Thoracic aorta (tissue), 2 donors: ENCODE data around the gene C11orf21. TPM values are rescaled to one million over a fixed set of nuclear protein-coding genes. Genes with fewer than 3 reads are reported as not detected.

Experiments
- ATAC-seq: fragments of 150-250 bp; one replicate; pipeline ENCODE4 v1.8.0; 2017; ENCODE audit warnings: low read depth; ENCODE audit not compliant: insufficient number of reproducible peaks, low FRiP score
- DNase-seq: peaks from one replicate; pipeline ENCODE4 v3.0.0-alpha.2; 2020; ENCODE audit warnings: low spot score
- H3K27ac ChIP-seq, 2 donors: fragments of 200-600 bp; sonication (generic); 1 replicate in 1 of 2; 2 replicates in 1 of 2; pipeline ENCODE4 v1.5.1; 2016; ENCODE audit warnings: mild to moderate bottlenecking in 2 of 2, moderate library complexity in 2 of 2
- H3K27me3 ChIP-seq: fragments of 200-600 bp; sonication (generic); replicated peaks from 2 replicates; pipeline ENCODE4 v1.6.0; 2016; ENCODE audit warnings: mild to moderate bottlenecking; ENCODE audit not compliant: insufficient read depth
- H3K36me3 ChIP-seq: fragments of 200-600 bp; sonication (generic); one replicate; pipeline ENCODE4 v1.5.1; 2016
- H3K4me1 ChIP-seq, 2 donors: fragments of 200-600 bp; sonication (generic); 1 replicate in 1 of 2; 2 replicates in 1 of 2; pipeline versions ENCODE4 v1.5.1 to v1.6.0; 2016; ENCODE audit warnings: low read depth in 2 of 2, mild to moderate bottlenecking in 1 of 2; ENCODE audit not compliant: control insufficient read depth in 1 of 2
- H3K4me3 ChIP-seq: fragments of 200-600 bp; sonication (generic); 2 replicates; pipeline ENCODE4 v1.5.1; 2016; ENCODE audit warnings: mild to moderate bottlenecking
- H3K9me3 ChIP-seq: fragments of 200-600 bp; sonication (generic); 2 replicates; pipeline ENCODE4 v1.5.1; 2016
- CTCF ChIP-seq: fragments of 200-600 bp; sonication (generic); IDR thresholded peaks from one replicate; pipeline ENCODE4 v1.5.1; 2019; ENCODE audit warnings: antibody characterized with exemption
- total RNA-seq, 2 donors: library from RNA; depleted of rRNA; stranded (reverse); fragments of >200 nt; gene quantifications; one replicate each; pipeline versions ENCODE4 v1.1.0 to v1.2.3, GENCODE V29; 2016

Gene C11orf21
- total RNA-seq, 2 donors from 2014 or later: 1.1 to 4.3 TPM

- DNase-seq (no peak), ATAC-seq (no peak)
- H3K27me3 ChIP-seq: no peaks in the 10 kb centered on the region
- peaks cover 3 to 9% of the 10 kb centered on the region in 2 donors for H3K4me1 ChIP-seq
- no peaks in the 10 kb centered on the region for H3K36me3 ChIP-seq
- no peak for TF ChIP-seq CTCF
- no peak overlapping the region for H3K4me3 ChIP-seq
- H3K9me3 ChIP-seq: no peaks in the 10 kb centered on the region
- H3K27ac ChIP-seq: no peak overlapping the region
These were observed 18.2 kb upstream of the C11orf21 start for GRCh38 chr11:2319791-2320472.

- Histone ChIP-seq H3K27me3 (no peaks in the 10 kb centered on the region), H3K9me3 (no peaks in the 10 kb centered on the region), H3K4me3 (no peak overlapping the region), H3K27ac (no peak overlapping the region), H3K36me3 (no peaks in the 10 kb centered on the region), H3K4me1 (peaks cover 13 to 20% of the 10 kb centered on the region in 2 donors)
- ATAC-seq (no peak), DNase-seq (no peak)
- TF ChIP-seq CTCF: no peak
These were observed 17.0 kb upstream of the C11orf21 start for GRCh38 chr11:2318707-2319106.

GRCh38 chr11:2318123-2318522 lies 16.4 kb upstream of the C11orf21 start:
- peaks cover 13 to 26% of the 10 kb centered on the region in 2 donors for H3K4me1 ChIP-seq
- H3K9me3 ChIP-seq: no peaks in the 10 kb centered on the region
- no peak overlapping the region for H3K27ac ChIP-seq
- no peak overlapping the region for H3K4me3 ChIP-seq
- no peaks in the 10 kb centered on the region for H3K27me3 ChIP-seq
- DNase-seq (no peak), ATAC-seq (no peak)
- no peak for TF ChIP-seq CTCF
- no peaks in the 10 kb centered on the region for H3K36me3 ChIP-seq

GRCh38 chr11:2317354-2318050 lies 15.8 kb upstream of the C11orf21 start:
- ATAC-seq: no peak
- peaks cover 14 to 32% of the 10 kb centered on the region in 2 donors for H3K4me1 ChIP-seq
- no peaks in the 10 kb centered on the region for H3K27me3 ChIP-seq
- H3K36me3 ChIP-seq: no peaks in the 10 kb centered on the region
- DNase-seq: no peak
- H3K9me3 ChIP-seq: no peaks in the 10 kb centered on the region
- H3K4me3 ChIP-seq: no peak overlapping the region
- no peak for TF ChIP-seq CTCF
- H3K27ac ChIP-seq: no peak overlapping the region

GRCh38 chr11:2316963-2317244 lies 15.2 kb upstream of the C11orf21 start:
- no peaks in the 10 kb centered on the region for H3K9me3 ChIP-seq
- no peaks in the 10 kb centered on the region for H3K36me3 ChIP-seq
- H3K4me1 ChIP-seq: peaks cover 19 to 38% of the 10 kb centered on the region in 2 donors
- H3K4me3 ChIP-seq: no peak overlapping the region
- no peaks in the 10 kb centered on the region for H3K27me3 ChIP-seq
- no peak overlapping the region for H3K27ac ChIP-seq
- no peak for DNase-seq
- TF ChIP-seq CTCF: no peak
- no peak for ATAC-seq
